GM18517 (cell line): ENCODE results near the gene LGR6.
A peak's percentile ranks its signal among the peaks of the same experiment; 100 is the strongest.
"Not testable (repeated sequence)": the region's sequence is repeated elsewhere in the genome, so short reads cannot be mapped to it uniquely, and the experiment has no call there.

Experiments
- ATAC-seq: cut with Tn5 transposase; IDR thresholded peaks from one replicate; pipeline ENCODE4 v1.9.1; 2021; ENCODE audit warnings: mild to moderate bottlenecking, moderate library complexity; ENCODE audit not compliant: unreplicated experiment

Gene LGR6

GRCh38 chr1:202193614-202194327 lies at the start of gene LGR6:
Gene LGR6 (plus strand): TSS chr1:202193799. CDS start chr1:202193990, 191 bp downstream.
- ATAC-seq = no peak

- peak; percentile 30 for ATAC-seq
Observed at GRCh38 chr1:202144402-202145067, 49.1 kb upstream of the LGR6 start, which contains the start of gene ARL8A. Gene ARL8A (minus strand): TSS chr1:202144737. CDS start chr1:202144572, 165 bp downstream.

GRCh38 chr1:202145068-202145743 lies 48.4 kb upstream of the LGR6 start:
- ATAC-seq = no peak

- ATAC-seq = not testable (repeated sequence)
Observed at GRCh38 chr1:202145744-202146140, 47.9 kb upstream of the LGR6 start.

GRCh38 chr1:202146279-202146678 lies 47.3 kb upstream of the LGR6 start:
- ATAC-seq = no peak

- ATAC-seq = no peak
Observed at GRCh38 chr1:202146993-202147392, 46.6 kb upstream of the LGR6 start.

GRCh38 chr1:202148391-202148790 lies 45.2 kb upstream of the LGR6 start:
- no peak for ATAC-seq

- no peak for ATAC-seq
Observed at GRCh38 chr1:202149566-202149965, 44.0 kb upstream of the LGR6 start.

GRCh38 chr1:202150187-202150586 lies 43.4 kb upstream of the LGR6 start:
- no peak for ATAC-seq

GRCh38 chr1:202150602-202151001 lies 43.0 kb upstream of the LGR6 start:
- ATAC-seq = no peak

GRCh38 chr1:202151045-202151444 lies 42.6 kb upstream of the LGR6 start:
- ATAC-seq = no peak

- ATAC-seq = no peak
Observed at GRCh38 chr1:202152399-202152798, 41.2 kb upstream of the LGR6 start.

- ATAC-seq = no peak
Observed at GRCh38 chr1:202153284-202153683, 40.3 kb upstream of the LGR6 start.

- no peak for ATAC-seq
Observed at GRCh38 chr1:202154148-202154765, 39.3 kb upstream of the LGR6 start.

GRCh38 chr1:202154766-202155477 lies 38.7 kb upstream of the LGR6 start:
- no peak for ATAC-seq

- ATAC-seq = no peak
Observed at GRCh38 chr1:202155478-202156021, 38.0 kb upstream of the LGR6 start.

GRCh38 chr1:202156590-202156989 lies 37.0 kb upstream of the LGR6 start:
- ATAC-seq = no peak

GRCh38 chr1:202157945-202158344 lies 35.7 kb upstream of the LGR6 start:
- no peak for ATAC-seq

- no peak for ATAC-seq
Observed at GRCh38 chr1:202158810-202159533, 34.6 kb upstream of the LGR6 start.
